HG03097 (cell line): ENCODE measurements around the gene TRAFD1.

Source experiments
- ATAC-seq: cut with Tn5 transposase; IDR thresholded peaks from one replicate; pipeline ENCODE4 v1.9.1; 2021; ENCODE audit not compliant: unreplicated experiment, low FRiP score

Gene TRAFD1

DNA sequence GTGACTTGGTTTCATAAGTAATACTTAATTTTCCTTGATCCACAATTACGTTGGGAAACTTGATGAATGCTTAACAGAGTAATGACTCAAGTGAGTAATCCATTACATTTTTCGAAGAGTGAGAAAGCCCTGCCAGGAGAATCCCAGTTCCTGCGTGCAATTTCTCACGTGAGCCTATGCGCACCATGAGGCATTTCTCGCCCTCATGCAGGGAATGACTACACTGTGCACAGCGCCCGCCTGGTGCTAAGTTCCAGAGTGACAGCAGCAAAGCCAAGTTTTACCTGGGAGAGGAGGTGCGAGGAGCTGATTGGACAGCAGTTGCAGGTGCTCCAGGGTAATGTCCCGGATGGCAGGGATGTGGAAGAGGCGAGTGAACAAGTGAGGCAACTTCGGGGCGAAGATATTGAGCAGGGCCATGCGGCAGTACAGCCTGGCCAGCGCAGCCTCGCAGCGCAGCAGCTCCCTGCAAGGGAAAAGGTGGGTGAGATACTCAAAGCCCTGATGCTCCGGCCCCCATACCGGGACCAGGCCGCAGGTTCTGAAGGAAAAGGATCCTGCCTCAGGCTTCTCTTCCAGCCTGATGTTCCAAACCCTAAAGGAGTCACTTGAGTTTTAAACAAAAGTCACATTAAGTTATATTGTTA lies 69.4 kb downstream of the TRAFD1 start:
- ATAC-seq: no peak

DNA sequence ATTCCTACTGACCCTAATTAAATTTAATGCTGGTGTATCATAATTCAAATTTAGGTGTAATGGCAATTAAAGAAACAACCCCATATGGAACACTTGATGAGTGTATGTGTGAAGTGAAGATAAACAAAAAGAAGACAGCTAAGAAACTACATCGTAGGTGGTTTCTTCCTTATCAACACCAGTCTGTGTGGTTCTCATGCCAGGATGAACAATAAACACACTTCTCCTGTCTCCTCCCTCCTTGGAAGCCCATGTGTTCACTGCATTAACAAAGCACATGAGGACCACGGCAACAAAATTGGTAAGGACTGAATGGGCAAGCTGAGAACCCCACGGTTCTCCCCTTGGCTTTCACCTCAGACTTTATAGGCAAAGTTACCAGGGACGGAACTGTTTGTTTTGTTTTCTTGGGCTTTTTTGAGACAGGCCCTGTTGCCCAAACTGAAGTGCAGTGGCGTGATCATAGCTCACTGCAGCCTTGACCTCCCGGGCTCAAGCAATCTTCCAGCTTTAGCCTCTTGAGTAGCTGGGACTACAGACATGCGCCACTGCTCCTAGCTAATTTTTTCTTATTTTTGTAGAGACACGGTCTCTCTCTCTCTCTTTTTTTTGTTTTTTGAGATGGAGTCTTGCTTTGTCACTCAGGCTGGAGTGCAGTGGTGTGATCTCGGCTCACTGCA lies 71.0 kb downstream of the TRAFD1 start:
- ATAC-seq: no peak

DNA sequence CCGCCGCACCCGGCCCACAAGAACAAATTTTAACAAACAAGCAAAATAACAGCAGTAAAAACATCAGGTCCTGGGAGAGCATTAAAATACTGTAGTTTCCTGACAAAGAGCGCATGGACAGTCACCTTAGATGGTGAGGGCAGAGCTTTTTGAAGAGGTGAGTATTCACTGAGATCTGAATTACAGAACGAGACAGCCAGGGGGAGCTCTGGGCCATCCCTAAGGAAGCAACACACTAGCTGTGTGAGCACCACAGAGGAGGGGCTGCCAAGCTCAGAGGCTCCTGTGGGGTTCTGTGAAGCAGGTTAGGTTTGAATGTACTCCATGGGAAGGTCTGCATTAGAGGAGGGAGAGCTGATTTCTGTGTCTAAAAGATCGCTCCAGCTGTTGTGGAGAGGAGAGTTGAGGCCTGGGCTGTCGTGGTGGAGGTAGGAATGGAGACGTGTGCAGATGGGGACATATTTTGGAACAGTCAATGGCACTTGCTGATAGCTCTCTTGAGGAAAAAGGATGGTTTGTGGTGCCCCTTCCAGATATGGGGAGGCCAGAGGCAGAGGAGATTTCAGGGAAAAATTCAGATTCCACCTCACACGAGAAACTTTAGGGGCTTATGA lies 72.9 kb downstream of the TRAFD1 start:
- no peak for ATAC-seq

- ATAC-seq: no peak
Observed at GRCh38 chr12:112199136-112199535, 73.8 kb downstream of the TRAFD1 start.
